Astrocyte (in vitro differentiated cells and primary cell): ENCODE measurements around the gene HOXD12. TPM values are rescaled to one million over a fixed set of nuclear protein-coding genes. Genes with fewer than 3 reads are reported as not detected.
A peak's percentile ranks its signal among the peaks of the same experiment; 100 is the strongest.

Experiments
- DNase-seq: peaks from one replicate; pipeline ENCODE4 v3.0.0-alpha.2; 2010; ENCODE audit warnings: low read depth
- FAIRE-seq: peaks from 2 replicates; lab custom pipeline; 2011; peaks lifted over from hg19 to GRCh38; lab: Jason Lieb, UNC
- H2AFZ ChIP-seq: 2 replicates; pipeline ENCODE4 v1.6.0; 2012; ENCODE audit warnings: low read depth, low read length, inconsistent platforms
- H3K27ac ChIP-seq: 2 replicates; pipeline ENCODE4 v1.5.1; 2011; ENCODE audit warnings: low read depth, low read length, inconsistent platforms
- H3K27me3 ChIP-seq: 2 replicates; pipeline ENCODE4 v1.6.0; 2011; ENCODE audit warnings: low read length, inconsistent platforms; ENCODE audit not compliant: insufficient read depth
- H3K36me3 ChIP-seq: 2 replicates; pipeline ENCODE4 v1.5.1; 2011; ENCODE audit warnings: low read length, inconsistent platforms; ENCODE audit not compliant: insufficient read depth
- H3K4me1 ChIP-seq: 2 replicates; pipeline ENCODE4 v1.5.1; 2011; ENCODE audit warnings: low read length, inconsistent platforms; ENCODE audit not compliant: insufficient read depth
- H3K4me2 ChIP-seq: 2 replicates; pipeline ENCODE4 v1.6.0; 2012; ENCODE audit warnings: low read length, inconsistent platforms
- H3K4me3 ChIP-seq: 2 replicates; pipeline ENCODE4 v1.5.1; 2011; ENCODE audit warnings: low read depth, mild to moderate bottlenecking, low read length, inconsistent platforms; ENCODE audit not compliant: insufficient read depth
- H3K79me2 ChIP-seq: 2 replicates; pipeline ENCODE4 v1.6.0; 2012; ENCODE audit warnings: mild to moderate bottlenecking, low read length, inconsistent platforms; ENCODE audit not compliant: insufficient read depth
- H3K9ac ChIP-seq: 2 replicates; pipeline ENCODE4 v1.6.0; 2012; ENCODE audit warnings: mild to moderate bottlenecking, low read length, inconsistent platforms
- H3K9me3 ChIP-seq: 2 replicates; pipeline ENCODE4 v1.5.1; 2012; ENCODE audit warnings: low read depth, mild to moderate bottlenecking, low read length, inconsistent platforms; ENCODE audit not compliant: insufficient read depth
- H4K20me1 ChIP-seq: 2 replicates; pipeline ENCODE4 v1.6.0; 2012; ENCODE audit warnings: low read length, inconsistent platforms; ENCODE audit not compliant: insufficient read depth
- H3K27ac Mint-ChIP-seq: one replicate; pipeline ENCODE4 v1.8.0; 2021; ENCODE audit warnings: mild to moderate bottlenecking, mixed read lengths; ENCODE audit not compliant: unreplicated experiment
- H3K27me3 Mint-ChIP-seq: one replicate; pipeline ENCODE4 v1.8.0; 2021; ENCODE audit warnings: low read depth, mixed read lengths; ENCODE audit not compliant: unreplicated experiment
- H3K36me3 Mint-ChIP-seq: one replicate; pipeline ENCODE4 v1.8.0; 2021; ENCODE audit warnings: low read depth, mixed read lengths; ENCODE audit not compliant: unreplicated experiment
- H3K4me1 Mint-ChIP-seq: one replicate; pipeline ENCODE4 v1.8.0; 2021; ENCODE audit warnings: low read depth, mixed read lengths; ENCODE audit not compliant: unreplicated experiment
- H3K4me3 Mint-ChIP-seq: one replicate; pipeline ENCODE4 v1.8.0; 2021; ENCODE audit warnings: mild to moderate bottlenecking, moderate library complexity, mixed read lengths; ENCODE audit not compliant: unreplicated experiment
- H3K9me3 Mint-ChIP-seq: one replicate; pipeline ENCODE4 v1.8.0; 2021; ENCODE audit warnings: mild to moderate bottlenecking, mixed read lengths; ENCODE audit not compliant: unreplicated experiment
- CTCF ChIP-seq: IDR thresholded peaks from 2 replicates; pipeline ENCODE4 v1.5.1; 2011; ENCODE audit warnings: low read depth, mild to moderate bottlenecking, inconsistent platforms, low read length, moderate library complexity; ENCODE audit not compliant: insufficient read depth
- EZH2 ChIP-seq: IDR thresholded peaks from 2 replicates; pipeline ENCODE4 v1.6.1; 2012; ENCODE audit warnings: mild to moderate bottlenecking, low read length, inconsistent platforms; ENCODE audit not compliant: insufficient read depth
- total RNA-seq: library from RNA; stranded (reverse); gene quantifications from 2 replicates; pipeline ENCODE4 v1.2.1, GENCODE V29; 2021

The HOXD12 gene
- total RNA-seq, 1 donor from 2014 or later, result not detected

- FAIRE-seq, result no peak
- peaks cover 38% of the 10 kb centered on the region for H3K9me3 Mint-ChIP-seq
- H3K27ac ChIP-seq, result no peak overlapping the region
- H3K4me1 Mint-ChIP-seq, result no peaks in the 10 kb centered on the region
- no peak overlapping the region for H3K4me2 ChIP-seq
- peaks cover 92% of the 10 kb centered on the region for H3K27me3 Mint-ChIP-seq
- no peak overlapping the region for H2AFZ ChIP-seq
- peak overlapping the region; percentile 50 for H3K27ac Mint-ChIP-seq
- H3K79me2 ChIP-seq, result no peaks in the 10 kb centered on the region
- DNase-seq, result no peak
- no peaks in the 10 kb centered on the region for H3K36me3 ChIP-seq
- TF ChIP-seq CTCF (peak; percentile 34), EZH2 (peak; percentile 34)
- no peak overlapping the region for H3K9ac ChIP-seq
- H3K4me1 ChIP-seq, result no peaks in the 10 kb centered on the region
- peaks cover 2% of the 10 kb centered on the region for H3K36me3 Mint-ChIP-seq
- H3K27me3 ChIP-seq, result peaks cover 99% of the 10 kb centered on the region
- peaks cover 3% of the 10 kb centered on the region for H3K9me3 ChIP-seq
- H3K4me3 Mint-ChIP-seq, result no peak overlapping the region
- H4K20me1 ChIP-seq, result peaks cover 25% of the 10 kb centered on the region
- no peak overlapping the region for H3K4me3 ChIP-seq
Observed at GRCh38 chr2:176085861-176086771, 13.5 kb upstream of the HOXD12 start.

- Histone ChIP-seq H3K27ac (no peak overlapping the region), H3K4me2 (peak overlapping the region; percentile 76), H4K20me1 (peaks cover 17% of the 10 kb centered on the region), H3K9ac (no peak overlapping the region), H2AFZ (no peak overlapping the region), H3K36me3 (no peaks in the 10 kb centered on the region), H3K4me3 (peak overlapping the region; percentile 21), H3K4me1 (no peaks in the 10 kb centered on the region), H3K27me3 (peaks cover 96% of the 10 kb centered on the region), H3K9me3 (peaks cover 3% of the 10 kb centered on the region), H3K79me2 (no peaks in the 10 kb centered on the region)
- no peak for FAIRE-seq
- Mint-ChIP-seq H3K4me3 (no peak overlapping the region), H3K4me1 (no peaks in the 10 kb centered on the region), H3K36me3 (peaks cover 2% of the 10 kb centered on the region), H3K9me3 (peaks cover 39% of the 10 kb centered on the region), H3K27ac (no peak overlapping the region), H3K27me3 (peaks cover 94% of the 10 kb centered on the region)
- TF ChIP-seq EZH2 (no peak), CTCF (no peak)
- DNase-seq, result no peak
Observed at GRCh38 chr2:176087330-176088047, 12.1 kb upstream of the HOXD12 start.
